ENCODE results near the gene MORN1.

Gene MORN1

GRCh38 chr1:2438038-2438437 lies 46.7 kb upstream of the MORN1 start:
- Histone ChIP-seq H2AFZ (ENCODE audit: low read depth, low read length, severe bottlenecking) (no peak overlapping the region), H3K27ac (ENCODE audit: low read depth, low read length) (no peak overlapping the region), H3K79me2 (ENCODE audit: insufficient read depth, low read length) (no peaks in the 10 kb centered on the region), H3K9ac (ENCODE audit: low read length) (no peak overlapping the region), H3K9me2 (replicated peaks; ENCODE audit: insufficient read depth, low read length) (no peaks in the 10 kb centered on the region), H3K4me2 (ENCODE audit: low read depth, low read length, poor library complexity, severe bottlenecking) (no peak overlapping the region), H4K20me1 (ENCODE audit: low read depth, low read length) (no peaks in the 10 kb centered on the region), H3F3A (ENCODE audit: insufficient read depth) (no peaks in the 10 kb centered on the region), H3K4me3 (ENCODE audit: insufficient read depth, low read length, poor library complexity, severe bottlenecking) (no peak overlapping the region), H3K27me3 (ENCODE audit: low read length) (no peaks in the 10 kb centered on the region), H3K36me3 (ENCODE audit: low read length) (no peaks in the 10 kb centered on the region), H3K9me3 (ENCODE audit: insufficient read depth, low read length) (no peaks in the 10 kb centered on the region)
- no peak for TF ChIP-seq EZH2phosphoT487 (conservative IDR thresholded peaks at IDR 0.05; ENCODE audit: low read length)
- no peak for TF ChIP-seq CTCF (IDR thresholded peaks at IDR 0.05; ENCODE audit: insufficient read depth, low read length, poor library complexity, severe bottlenecking)

GRCh38 chr1:2437617-2438016 lies 46.3 kb upstream of the MORN1 start:
- H3F3A ChIP-seq (ENCODE audit: insufficient read depth), result no peaks in the 10 kb centered on the region
- no peaks in the 10 kb centered on the region for H3K9me2 ChIP-seq (replicated peaks; ENCODE audit: insufficient read depth, low read length)
- H3K4me3 ChIP-seq (ENCODE audit: insufficient read depth, low read length, poor library complexity, severe bottlenecking), result no peak overlapping the region
- H3K79me2 ChIP-seq (ENCODE audit: insufficient read depth, low read length), result no peaks in the 10 kb centered on the region
- no peaks in the 10 kb centered on the region for H3K36me3 ChIP-seq (ENCODE audit: low read length)
- H3K9ac ChIP-seq (ENCODE audit: low read length), result no peak overlapping the region
- TF ChIP-seq EZH2phosphoT487 (conservative IDR thresholded peaks at IDR 0.05; ENCODE audit: low read length), result no peak
- TF ChIP-seq CTCF (IDR thresholded peaks at IDR 0.05; ENCODE audit: insufficient read depth, low read length, poor library complexity, severe bottlenecking), result no peak
- no peak overlapping the region for H2AFZ ChIP-seq (ENCODE audit: low read depth, low read length, severe bottlenecking)
- H3K4me2 ChIP-seq (ENCODE audit: low read depth, low read length, poor library complexity, severe bottlenecking), result no peak overlapping the region
- no peak overlapping the region for H3K27ac ChIP-seq (ENCODE audit: low read depth, low read length)
- no peaks in the 10 kb centered on the region for H3K27me3 ChIP-seq (ENCODE audit: low read length)
- no peaks in the 10 kb centered on the region for H4K20me1 ChIP-seq (ENCODE audit: low read depth, low read length)
- no peaks in the 10 kb centered on the region for H3K9me3 ChIP-seq (ENCODE audit: insufficient read depth, low read length)

- H4K20me1 ChIP-seq (ENCODE audit: low read depth, low read length), result no peaks in the 10 kb centered on the region
- H3K27ac ChIP-seq (ENCODE audit: low read depth, low read length), result no peak overlapping the region
- H3K9me2 ChIP-seq (replicated peaks; ENCODE audit: insufficient read depth, low read length), result no peaks in the 10 kb centered on the region
- no peak overlapping the region for H2AFZ ChIP-seq (ENCODE audit: low read depth, low read length, severe bottlenecking)
- no peak overlapping the region for H3K9ac ChIP-seq (ENCODE audit: low read length)
- H3K36me3 ChIP-seq (ENCODE audit: low read length), result no peaks in the 10 kb centered on the region
- H3K79me2 ChIP-seq (ENCODE audit: insufficient read depth, low read length), result no peaks in the 10 kb centered on the region
- H3K4me3 ChIP-seq (ENCODE audit: insufficient read depth, low read length, poor library complexity, severe bottlenecking), result no peak overlapping the region
- no peak overlapping the region for H3K4me2 ChIP-seq (ENCODE audit: low read depth, low read length, poor library complexity, severe bottlenecking)
- no peaks in the 10 kb centered on the region for H3K9me3 ChIP-seq (ENCODE audit: insufficient read depth, low read length)
- no peak for TF ChIP-seq EZH2phosphoT487 (conservative IDR thresholded peaks at IDR 0.05; ENCODE audit: low read length)
- H3F3A ChIP-seq (ENCODE audit: insufficient read depth), result no peaks in the 10 kb centered on the region
- no peaks in the 10 kb centered on the region for H3K27me3 ChIP-seq (ENCODE audit: low read length)
These were observed 45.5 kb upstream of the MORN1 start for GRCh38 chr1:2436876-2437275.

GRCh38 chr1:2435746-2436355 lies 44.5 kb upstream of the MORN1 start:
- no peaks in the 10 kb centered on the region for H3K9me3 ChIP-seq (ENCODE audit: insufficient read depth, low read length)
- H2AFZ ChIP-seq (ENCODE audit: low read depth, low read length, severe bottlenecking), result no peak overlapping the region

More at GRCh38 chr1:2435746-2436355, 44.5 kb upstream of the MORN1 start:
- Histone ChIP-seq H3K27me3 (ENCODE audit: low read length) (no peaks in the 10 kb centered on the region), H3K27ac (ENCODE audit: low read depth, low read length) (no peak overlapping the region), H3K9ac (ENCODE audit: low read length) (no peak overlapping the region), H3K36me3 (ENCODE audit: low read length) (no peaks in the 10 kb centered on the region), H3K79me2 (ENCODE audit: insufficient read depth, low read length) (no peaks in the 10 kb centered on the region), H3F3A (ENCODE audit: insufficient read depth) (no peaks in the 10 kb centered on the region), H3K4me3 (ENCODE audit: insufficient read depth, low read length, poor library complexity, severe bottlenecking) (no peak overlapping the region), H4K20me1 (ENCODE audit: low read depth, low read length) (no peaks in the 10 kb centered on the region), H3K9me2 (replicated peaks; ENCODE audit: insufficient read depth, low read length) (no peaks in the 10 kb centered on the region), H3K4me2 (ENCODE audit: low read depth, low read length, poor library complexity, severe bottlenecking) (no peak overlapping the region)
- no peak for TF ChIP-seq EZH2phosphoT487 (conservative IDR thresholded peaks at IDR 0.05; ENCODE audit: low read length)
